Osteocyte (in vitro differentiated cells): ENCODE data around the gene GPS1. TPM values are rescaled to one million over a fixed set of nuclear protein-coding genes. Genes with fewer than 3 reads are reported as not detected.

Experiments
- DNase-seq: peaks from one replicate; pipeline ENCODE4 v3.0.0; 2021; ENCODE audit warnings: mixed read lengths; ENCODE audit not compliant: unreplicated experiment; ENCODE audit errors: extremely low spot score
- H3K27ac Mint-ChIP-seq: one replicate; pipeline ENCODE4 v1.8.0; 2021; ENCODE audit warnings: mild to moderate bottlenecking, mixed read lengths; ENCODE audit not compliant: unreplicated experiment
- H3K27me3 Mint-ChIP-seq: one replicate; pipeline ENCODE4 v1.8.0; 2021; ENCODE audit warnings: mixed read lengths; ENCODE audit not compliant: unreplicated experiment
- H3K36me3 Mint-ChIP-seq: one replicate; pipeline ENCODE4 v1.8.0; 2021; ENCODE audit warnings: mixed read lengths; ENCODE audit not compliant: unreplicated experiment
- H3K4me1 Mint-ChIP-seq: one replicate; pipeline ENCODE4 v1.8.0; 2021; ENCODE audit warnings: mixed read lengths; ENCODE audit not compliant: unreplicated experiment
- H3K4me3 Mint-ChIP-seq: one replicate; pipeline ENCODE4 v1.8.0; 2021; ENCODE audit warnings: mild to moderate bottlenecking, moderate library complexity, mixed read lengths; ENCODE audit not compliant: unreplicated experiment
- H3K9me3 Mint-ChIP-seq: one replicate; pipeline ENCODE4 v1.8.0; 2021; ENCODE audit warnings: mixed read lengths; ENCODE audit not compliant: unreplicated experiment
- CTCF ChIP-seq: fragments of 200-600 bp; sonication (generic); IDR thresholded peaks from 2 replicates; pipeline ENCODE4 v1.5.0; 2021; ENCODE audit warnings: antibody characterized with exemption, mild to moderate bottlenecking, moderate library complexity
- total RNA-seq: library from RNA; stranded (reverse); gene quantifications from 2 replicates; pipeline ENCODE4 v1.2.1, GENCODE V29; 2021

GPS1 gene
- total RNA-seq, 1 donor from 2014 or later: 108 TPM

- Mint-ChIP-seq H3K27ac (no peak overlapping the region), H3K27me3 (no peaks in the 10 kb centered on the region)
These were observed 45.7 kb downstream of the GPS1 start for GRCh38 chr17:82097184-82097918.

GRCh38 chr17:82097919-82098168 is 46.1 kb downstream of the GPS1 start:
- TF ChIP-seq CTCF: no peak
- Mint-ChIP-seq H3K36me3 (peaks cover 3% of the 10 kb centered on the region), H3K9me3 (no peaks in the 10 kb centered on the region), H3K27ac (no peak overlapping the region), H3K27me3 (no peaks in the 10 kb centered on the region), H3K4me3 (peak overlapping the region; percentile 54), H3K4me1 (peaks cover 25% of the 10 kb centered on the region)
- no peak for DNase-seq

More at GRCh38 chr17:82097184-82097918, 45.7 kb downstream of the GPS1 start:
- Mint-ChIP-seq H3K4me1 (peaks cover 25% of the 10 kb centered on the region), H3K36me3 (peaks cover 3% of the 10 kb centered on the region), H3K4me3 (peak overlapping the region; percentile 67), H3K9me3 (no peaks in the 10 kb centered on the region)
- TF ChIP-seq CTCF: no peak
- DNase-seq: peak; percentile 91

GRCh38 chr17:82098169-82098938 is 46.7 kb downstream of the GPS1 start, which contains the start of gene FASN:
Gene FASN, minus strand, starts transcription at chr17:82098236. Its CDS starts 1,791 bp downstream, at chr17:82096445.
- peak; percentile 98 for DNase-seq
- peak; percentile 65 for TF ChIP-seq CTCF
- H3K4me1 Mint-ChIP-seq: peaks cover 25% of the 10 kb centered on the region
- no peaks in the 10 kb centered on the region for H3K27me3 Mint-ChIP-seq
- no peak within 1 kb of the TSS for H3K27ac Mint-ChIP-seq
- no peaks in the 10 kb centered on the region for H3K9me3 Mint-ChIP-seq
- peaks cover under 1% of the 10 kb centered on the region for H3K36me3 Mint-ChIP-seq
- peak within 1 kb of the TSS; percentile 67 for H3K4me3 Mint-ChIP-seq

GRCh38 chr17:82098939-82099763 is 47.5 kb downstream of the GPS1 start:
- Mint-ChIP-seq H3K27ac (peak overlapping the region; percentile 76), H3K4me1 (peaks cover 27% of the 10 kb centered on the region), H3K9me3 (no peaks in the 10 kb centered on the region), H3K4me3 (peak overlapping the region; percentile 71), H3K36me3 (no peaks in the 10 kb centered on the region), H3K27me3 (no peaks in the 10 kb centered on the region)
- no peak for DNase-seq
- no peak for TF ChIP-seq CTCF
